ENCODE results near the gene PRKCB. TPM values are rescaled to one million over a fixed set of nuclear protein-coding genes. Genes with fewer than 3 reads are reported as not detected.

PRKCB gene
- total RNA-seq, 4 donors from 2014 or later: 0.51 to 1.3 (median 1.1) TPM

GRCh38 chr16:23999663-24000062 lies 163.9 kb downstream of the PRKCB start:
- H3K36me3 ChIP-seq: no peaks in the 10 kb centered on the region
- ATAC-seq: no peak
- peaks cover 0 to 3% (median 0%) of the 10 kb centered on the region in 3 donors for H3K9me3 ChIP-seq
- no peaks in the 10 kb centered on the region for H3K4me1 ChIP-seq
- H3K4me3 ChIP-seq: no peak overlapping the region
- TF ChIP-seq CTCF (IDR thresholded peaks at IDR 0.05 in 4 of 5, conservative IDR thresholded peaks at IDR 0.05 in 1 of 5) (no peak), POLR2A (IDR thresholded peaks at IDR 0.05) (no peak)
- no peak for DNase-seq
- intact Hi-C loops (cut with DNase I; ENCODE audit: low total_unique reads) (no loop called here), in situ Hi-C loops (cut with MboI; ENCODE audit: low sequenced_read_pairs in 4 of 4) (loop anchor here in 1 of 4 donors (25.0 kb wide), 1 partner anchor 212 kb away; no protein-coding TSS in a partner anchor)
- no peaks in the 10 kb centered on the region for H3K27me3 ChIP-seq
- no peak overlapping the region for H3K27ac ChIP-seq

- DNase-seq: no peak
- TF ChIP-seq CTCF (IDR thresholded peaks at IDR 0.05 in 4 of 5, conservative IDR thresholded peaks at IDR 0.05 in 1 of 5): no peak
- TF ChIP-seq POLR2A (IDR thresholded peaks at IDR 0.05): no peak
- intact Hi-C loops (cut with DNase I; ENCODE audit: low total_unique reads): no loop called here
- Histone ChIP-seq H3K36me3 (no peaks in the 10 kb centered on the region), H3K27me3 (no peaks in the 10 kb centered on the region), H3K27ac (no peak overlapping the region), H3K4me1 (no peaks in the 10 kb centered on the region), H3K4me3 (no peak overlapping the region), H3K9me3 (peaks cover 0 to 3% (median 0%) of the 10 kb centered on the region in 3 donors)
- in situ Hi-C loops (cut with MboI; ENCODE audit: low sequenced_read_pairs in 4 of 4): loop anchor here in 1 of 4 donors (25.0 kb wide), 1 partner anchor 214 kb away; no protein-coding TSS in a partner anchor
- ATAC-seq: no peak
These were observed 165.9 kb downstream of the PRKCB start for GRCh38 chr16:24001710-24002109.

- ATAC-seq (no peak), DNase-seq (no peak)
- Histone ChIP-seq H3K9me3 (peaks cover 0 to 3% (median 0%) of the 10 kb centered on the region in 3 donors), H3K4me3 (no peak overlapping the region), H3K36me3 (no peaks in the 10 kb centered on the region), H3K27ac (no peak overlapping the region), H3K4me1 (no peaks in the 10 kb centered on the region), H3K27me3 (no peaks in the 10 kb centered on the region)
- in situ Hi-C loops (cut with MboI; ENCODE audit: low sequenced_read_pairs in 4 of 4): loop anchor here in 1 of 4 donors (25.0 kb wide), 1 partner anchor 215 kb away; no protein-coding TSS in a partner anchor
- TF ChIP-seq CTCF (IDR thresholded peaks at IDR 0.05 in 4 of 5, conservative IDR thresholded peaks at IDR 0.05 in 1 of 5) (no peak), POLR2A (IDR thresholded peaks at IDR 0.05) (no peak)
- intact Hi-C loops (cut with DNase I; ENCODE audit: low total_unique reads): no loop called here
These were observed 166.8 kb downstream of the PRKCB start for GRCh38 chr16:24002619-24003018.

- in situ Hi-C loops (cut with MboI; ENCODE audit: low sequenced_read_pairs in 4 of 4): loop anchor here in 1 of 4 donors (25.0 kb wide), 1 partner anchor 218 kb away; no protein-coding TSS in a partner anchor
- ATAC-seq (no peak), DNase-seq (no peak)
- Histone ChIP-seq H3K27ac (no peak overlapping the region), H3K27me3 (no peaks in the 10 kb centered on the region), H3K4me3 (no peak overlapping the region), H3K4me1 (no peaks in the 10 kb centered on the region), H3K9me3 (peaks cover 0 to 3% (median 0%) of the 10 kb centered on the region in 3 donors), H3K36me3 (no peaks in the 10 kb centered on the region)
- intact Hi-C loops (cut with DNase I; ENCODE audit: low total_unique reads): no loop called here
- TF ChIP-seq POLR2A (IDR thresholded peaks at IDR 0.05) (no peak), CTCF (IDR thresholded peaks at IDR 0.05 in 4 of 5, conservative IDR thresholded peaks at IDR 0.05 in 1 of 5) (no peak)
These were observed 169.8 kb downstream of the PRKCB start for GRCh38 chr16:24005577-24005976.

- intact Hi-C loops (cut with DNase I; ENCODE audit: low total_unique reads) (no loop called here), in situ Hi-C loops (cut with MboI; ENCODE audit: low sequenced_read_pairs in 4 of 4) (loop anchor here in 1 of 4 donors (25.0 kb wide), 1 partner anchor 220 kb away; no protein-coding TSS in a partner anchor)
- no peaks in the 10 kb centered on the region for H3K9me3 ChIP-seq
- H3K4me1 ChIP-seq: no peaks in the 10 kb centered on the region
- no peak overlapping the region for H3K27ac ChIP-seq
- ATAC-seq: no peak
- DNase-seq: no peak
- no peak overlapping the region for H3K4me3 ChIP-seq
- H3K36me3 ChIP-seq: no peaks in the 10 kb centered on the region
- H3K27me3 ChIP-seq: no peaks in the 10 kb centered on the region
- TF ChIP-seq POLR2A (IDR thresholded peaks at IDR 0.05) (no peak), CTCF (IDR thresholded peaks at IDR 0.05 in 4 of 5, conservative IDR thresholded peaks at IDR 0.05 in 1 of 5) (no peak)
These were observed 171.6 kb downstream of the PRKCB start for GRCh38 chr16:24007391-24007790.

All from gastrocnemius medialis (tissue), 4 donors.